Amniotic epithelial cell (primary cell): ENCODE data around the gene MDM2.

ENCODE experiments used
- DNase-seq: peaks from one replicate; pipeline ENCODE4 v3.0.0-alpha.2; 2010; ENCODE audit warnings: low read depth

MDM2 gene

DNA sequence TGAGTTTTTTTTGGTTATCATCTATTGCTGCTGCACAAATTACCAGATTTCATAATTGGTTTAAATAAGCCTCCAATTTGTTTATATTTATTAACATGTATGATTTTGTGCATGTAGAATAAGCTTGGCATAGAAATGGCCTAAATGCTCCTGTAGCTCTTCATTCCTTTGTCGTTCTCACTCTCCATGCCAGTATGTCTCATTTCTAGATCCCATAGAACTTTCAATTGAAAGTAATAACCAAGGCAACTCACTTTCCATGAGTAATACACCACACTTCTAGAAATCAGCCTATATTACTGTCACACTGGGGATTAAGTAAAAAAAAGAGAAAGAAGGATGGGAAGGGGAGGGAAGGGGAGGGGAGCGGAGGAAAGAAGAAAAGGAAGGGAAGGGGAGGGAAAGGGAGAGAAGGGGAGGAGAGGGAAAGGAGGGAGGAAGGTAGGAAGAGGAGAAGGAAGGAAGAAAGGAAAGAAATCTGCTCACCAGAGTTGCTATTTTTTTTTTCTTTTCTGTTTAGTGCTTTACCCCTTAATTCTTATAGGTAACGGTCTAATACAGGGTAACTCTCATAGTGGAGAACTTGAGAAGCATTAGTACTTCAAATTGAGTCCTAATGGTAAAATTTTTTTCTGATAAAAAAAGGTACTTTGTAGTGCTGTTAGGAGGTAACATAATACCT lies 45.6 kb downstream of the MDM2 start:
- DNase-seq: no peak

DNA sequence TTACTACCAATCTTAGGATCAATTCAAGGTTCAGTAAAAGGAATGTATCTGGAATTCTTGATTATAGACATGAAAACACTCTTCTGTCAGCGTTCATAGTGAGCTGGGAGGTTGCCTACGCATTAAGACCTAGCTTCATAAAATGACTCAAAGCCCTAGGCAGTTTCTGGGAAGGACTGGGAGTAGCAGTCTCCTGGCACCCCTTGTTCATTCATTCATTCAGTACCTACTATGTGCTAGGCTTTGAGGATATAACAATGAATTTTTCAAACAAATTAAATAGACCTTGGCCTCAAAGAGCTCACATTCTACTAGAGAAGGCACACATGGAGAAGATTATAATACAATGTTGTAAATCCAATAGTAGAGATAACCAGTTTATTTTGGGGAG lies 46.1 kb downstream of the MDM2 start:
- no peak for DNase-seq

DNA sequence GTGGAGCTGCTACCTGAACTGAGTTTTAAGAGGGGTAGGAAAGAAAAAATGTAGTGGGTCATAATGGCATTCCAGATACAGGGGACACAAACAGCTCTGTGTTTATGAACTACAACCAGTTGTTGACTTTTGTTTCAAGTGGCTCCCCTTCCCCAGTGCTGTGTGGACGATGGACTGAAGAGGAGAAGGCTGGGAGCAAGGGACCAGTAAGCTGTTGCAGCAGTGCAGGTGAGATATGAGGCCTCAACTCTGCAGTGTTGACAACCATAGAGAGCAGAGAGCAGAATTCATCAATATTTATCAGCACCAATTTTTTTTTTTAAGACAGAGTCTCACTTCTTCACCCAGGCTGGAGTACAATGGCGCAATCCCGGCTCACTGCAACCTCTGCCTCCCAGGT lies 46.6 kb downstream of the MDM2 start:
- DNase-seq: no peak

DNA sequence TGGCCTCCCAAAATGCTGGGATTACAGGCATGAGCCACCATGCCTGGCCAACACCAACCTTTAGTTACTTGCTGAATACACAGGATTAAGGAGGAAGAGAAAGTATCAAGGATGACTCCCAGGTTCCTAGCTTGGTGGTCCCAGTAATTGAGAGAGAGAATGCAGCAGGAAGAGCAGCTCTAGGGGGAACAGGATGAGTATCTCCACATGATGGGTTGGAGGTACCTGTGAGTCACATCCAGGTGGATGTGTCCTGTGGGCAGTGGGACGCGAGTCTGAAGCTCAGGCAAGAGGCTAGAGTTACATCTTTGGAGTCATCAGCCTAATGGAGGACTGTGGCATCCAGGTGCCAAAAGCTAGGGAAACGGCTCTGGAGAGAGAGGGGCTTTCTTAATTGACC lies 47.1 kb downstream of the MDM2 start:
- no peak for DNase-seq

DNA sequence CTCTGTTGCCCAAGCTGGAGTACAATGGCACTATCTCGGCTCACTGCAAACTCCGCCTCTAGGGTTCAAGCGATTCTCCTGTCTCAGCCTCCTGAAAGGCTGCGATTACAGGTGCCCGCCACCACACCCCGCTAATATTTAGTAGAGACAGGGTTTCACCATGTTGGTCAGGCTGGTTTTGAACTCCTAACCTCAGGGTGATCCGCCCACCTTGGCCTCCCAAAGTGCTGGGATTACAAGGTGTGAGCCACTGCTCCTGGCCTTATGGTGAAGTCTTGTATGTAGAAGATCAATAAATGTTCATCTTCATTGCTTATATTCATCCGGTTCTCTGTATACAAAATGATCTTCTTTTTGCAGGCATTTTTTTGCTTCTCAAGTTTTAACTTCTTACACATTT lies 47.8 kb downstream of the MDM2 start:
- DNase-seq: no peak

DNA sequence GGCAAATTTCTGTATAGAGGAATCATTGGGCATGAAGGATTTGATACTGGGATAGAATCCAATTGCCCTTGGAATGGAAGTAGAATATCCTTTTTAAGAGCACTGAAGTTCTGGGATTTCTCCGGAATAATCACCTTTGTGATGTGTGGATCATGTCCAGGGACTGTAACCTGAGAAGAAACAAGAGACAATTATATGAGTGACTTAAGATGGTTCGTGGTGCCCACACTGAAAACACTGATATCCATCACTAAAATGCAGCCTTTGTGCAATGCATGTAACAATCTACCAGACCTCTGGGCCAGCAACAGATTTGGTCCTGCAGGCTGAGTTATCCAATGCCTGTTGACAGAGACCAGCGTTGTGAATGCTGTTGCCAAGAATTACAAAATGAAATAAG lies 48.5 kb downstream of the MDM2 start:
- DNase-seq: no peak

DNA sequence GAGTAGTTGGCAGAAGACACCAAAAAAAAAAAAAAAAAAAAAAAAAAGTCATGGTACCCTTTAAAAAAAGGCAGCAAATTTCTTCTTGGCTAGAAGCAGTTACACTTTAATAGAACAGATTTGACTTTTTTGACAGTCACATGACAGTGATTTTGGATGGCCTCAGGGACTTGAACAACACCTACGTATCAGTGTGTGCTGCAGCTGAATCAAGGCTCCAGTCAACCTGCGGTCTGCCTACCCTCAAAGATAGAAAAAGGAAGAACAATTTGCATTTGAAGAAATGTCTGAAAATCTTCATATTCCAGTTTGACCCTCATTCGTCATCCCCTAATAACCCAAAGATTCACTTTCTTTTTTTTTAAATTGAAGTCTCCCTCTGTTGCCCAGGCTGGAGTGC lies 53.9 kb downstream of the MDM2 start:
- no peak for DNase-seq

DNA sequence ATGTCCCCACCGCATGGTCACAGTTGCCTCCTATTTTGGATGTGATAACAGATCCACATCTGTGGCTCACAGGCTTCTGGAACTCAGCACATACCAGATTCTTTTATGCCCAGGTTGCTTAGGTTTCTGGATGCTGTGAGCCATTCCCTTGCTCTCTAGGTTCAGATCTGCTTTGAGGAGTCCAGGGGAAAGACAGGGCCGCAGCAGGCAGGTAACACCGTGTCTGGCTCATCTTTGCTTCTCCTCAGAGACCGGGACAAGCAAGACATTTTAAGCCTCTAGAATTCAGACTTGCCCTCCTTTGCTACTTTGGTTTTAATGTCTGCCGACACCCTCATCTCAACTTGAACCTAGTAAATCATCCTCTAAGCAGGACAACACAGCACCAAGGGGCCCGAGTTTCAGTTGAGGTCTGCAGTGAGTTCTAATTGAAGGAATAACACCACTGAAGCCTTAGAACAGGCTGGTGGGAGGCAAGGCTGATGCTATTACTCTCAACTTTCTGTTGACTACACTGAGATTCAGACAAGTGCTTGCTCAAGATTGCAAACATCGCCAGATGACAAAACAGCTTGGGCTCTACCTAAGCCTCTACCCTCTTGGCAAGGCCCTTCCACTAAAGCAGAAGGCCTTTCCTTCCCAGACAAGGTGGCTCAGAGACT lies 55.3 kb downstream of the MDM2 start:
- DNase-seq: no peak

DNA sequence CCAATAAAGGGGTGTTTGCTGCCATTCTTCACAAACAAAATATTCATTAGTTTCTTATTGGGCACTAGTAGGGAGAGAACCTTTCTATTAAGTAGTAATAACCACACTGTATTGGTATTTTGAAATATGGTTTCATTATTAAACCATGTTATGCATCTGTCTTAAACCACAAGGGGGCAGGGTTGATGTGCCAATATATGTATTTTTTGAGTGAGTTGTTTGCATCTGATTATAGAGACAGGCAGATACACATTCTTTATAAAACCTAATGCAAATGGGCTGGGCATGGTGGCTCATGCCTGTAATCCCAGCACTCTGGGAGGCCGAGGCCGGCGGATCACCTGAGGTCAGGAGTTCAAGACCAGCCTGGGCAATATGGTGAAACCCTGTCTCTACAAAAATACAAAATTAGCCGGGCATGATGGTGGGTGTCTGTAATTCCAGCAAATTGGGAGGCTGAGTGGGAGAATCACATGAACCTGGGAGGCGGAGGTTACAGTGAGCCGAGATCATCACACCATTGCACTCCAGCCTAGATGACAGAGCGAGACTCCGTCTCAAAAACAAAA lies 56.0 kb downstream of the MDM2 start:
- peak; percentile 58 for DNase-seq

DNA sequence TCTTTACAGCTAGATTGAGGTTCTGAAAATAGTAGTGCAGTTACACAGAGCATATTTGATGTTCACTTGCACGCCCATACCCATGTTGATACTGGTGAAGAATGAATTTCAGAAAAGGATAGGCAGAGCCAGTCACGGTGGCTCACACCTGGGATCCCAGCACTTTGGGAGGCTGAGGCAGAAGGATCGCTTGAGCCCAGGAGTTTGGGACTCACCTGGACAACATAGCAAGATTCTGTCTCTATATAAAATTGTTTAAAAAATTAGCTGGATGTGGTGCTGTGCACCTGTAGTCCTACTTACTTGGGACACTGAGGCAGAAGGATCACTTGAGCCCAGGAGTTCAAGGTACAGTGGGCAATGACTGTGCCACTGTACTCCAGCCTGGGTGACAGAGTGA lies 56.6 kb downstream of the MDM2 start:
- no peak for DNase-seq

DNA sequence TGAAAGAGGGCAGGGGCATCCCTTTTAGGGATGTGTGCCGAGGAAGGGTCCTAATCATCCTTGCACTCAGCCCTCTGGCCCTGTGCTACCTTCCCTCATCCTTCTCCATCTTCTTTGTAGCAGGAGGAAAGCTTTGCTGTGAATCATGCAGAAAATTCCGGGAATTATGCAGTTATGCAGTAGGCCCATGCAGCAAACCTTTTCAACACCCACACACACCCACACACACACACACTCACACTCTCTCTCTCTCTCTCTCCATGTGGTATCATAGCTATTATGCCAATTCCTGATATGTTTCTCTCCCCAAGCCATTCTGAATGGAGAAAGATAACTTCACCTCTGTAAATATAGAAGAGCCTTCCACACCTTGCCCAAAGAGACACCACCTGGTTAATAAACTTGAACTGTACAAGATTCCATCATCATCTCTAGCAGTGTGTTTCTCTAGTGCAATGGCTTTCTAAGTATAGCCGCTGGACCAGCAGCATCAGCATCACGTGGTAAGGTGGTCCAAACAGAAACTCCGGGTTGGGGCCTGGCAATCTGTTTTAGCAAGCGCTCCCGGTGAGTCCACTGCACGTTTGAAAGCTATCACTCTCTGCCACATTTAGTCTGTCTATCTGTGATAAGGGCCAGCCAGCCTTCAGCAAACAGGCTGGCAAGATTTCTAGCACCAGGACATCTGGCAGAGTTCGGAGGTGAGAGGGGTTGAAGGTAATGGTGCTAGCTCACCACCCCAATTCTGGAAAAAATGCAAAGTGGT lies 57.6 kb downstream of the MDM2 start:
- peak; percentile 44 for DNase-seq

DNA sequence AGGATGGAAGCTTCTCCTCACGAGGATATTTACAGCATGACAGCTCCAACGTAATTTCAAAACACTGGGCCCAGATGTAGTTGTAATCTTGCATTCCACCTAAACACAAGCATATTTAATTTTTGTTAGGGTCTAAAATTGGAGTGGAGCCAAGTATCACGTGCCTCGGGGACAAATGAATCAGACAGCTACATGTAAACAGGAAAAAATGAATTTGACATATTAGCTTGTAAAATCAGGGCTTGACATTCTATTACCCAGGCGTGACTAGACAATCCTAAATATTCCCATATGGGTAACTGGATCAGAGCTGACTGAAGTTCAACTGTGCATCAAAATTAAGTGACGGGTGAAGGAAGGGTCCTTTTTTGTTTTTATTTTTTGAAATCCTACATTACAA lies 59.0 kb downstream of the MDM2 start:
- no peak for DNase-seq

DNA sequence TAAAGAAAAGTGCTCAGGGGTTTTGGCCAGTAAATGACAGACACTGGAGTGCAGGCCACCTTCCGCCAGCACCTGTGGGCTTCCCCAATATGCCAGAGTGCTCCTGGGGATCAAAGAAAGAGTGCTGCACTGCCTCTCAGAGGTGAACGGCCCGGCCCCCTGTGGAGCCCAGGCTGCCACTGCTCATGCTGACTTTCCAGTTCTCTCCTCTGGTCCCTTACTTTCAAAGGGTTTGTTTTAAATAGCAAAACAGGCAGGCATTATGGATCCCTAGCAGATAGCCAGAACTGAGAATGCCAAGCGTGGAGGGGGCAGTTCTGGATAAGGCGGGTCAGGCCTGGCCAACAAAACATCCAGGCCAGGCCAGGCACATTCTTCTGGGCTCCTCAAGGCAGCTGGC lies 59.6 kb downstream of the MDM2 start:
- no peak for DNase-seq

DNA sequence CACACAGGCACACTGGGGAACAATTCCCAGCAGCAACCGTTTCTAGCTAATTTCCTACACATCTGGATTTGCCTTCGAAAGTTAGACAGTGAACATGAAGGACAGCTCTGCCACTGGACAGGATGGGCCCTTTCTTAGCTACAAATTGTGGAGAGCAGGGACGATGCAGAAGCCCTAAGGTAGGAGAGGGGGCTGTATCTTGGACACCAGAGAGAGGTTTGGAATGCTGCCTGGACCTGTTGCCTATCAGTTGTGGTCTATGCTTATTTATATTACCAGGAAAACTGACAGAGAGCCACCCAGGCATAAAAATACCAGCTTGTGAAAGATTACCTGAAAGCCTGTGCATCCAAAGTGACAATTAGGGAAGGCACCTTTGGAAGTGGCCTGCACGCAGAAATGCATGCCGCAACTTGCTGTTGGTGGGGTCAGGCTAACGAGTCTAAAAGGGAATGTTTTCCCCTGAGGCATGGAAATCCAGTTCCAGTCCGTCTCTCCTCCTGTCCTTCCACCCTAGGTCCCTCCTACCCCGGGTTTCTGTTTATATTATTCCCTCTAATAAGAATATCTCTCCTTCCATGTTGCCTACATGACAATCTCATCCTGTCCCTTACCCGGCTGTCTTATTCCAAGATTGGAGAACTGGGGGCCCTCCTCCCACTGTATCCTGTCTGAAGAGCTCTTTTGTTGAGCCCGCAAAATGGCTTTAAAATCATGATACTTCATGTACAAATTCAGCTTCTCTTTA lies 60.2 kb downstream of the MDM2 start:
- DNase-seq: no peak

DNA sequence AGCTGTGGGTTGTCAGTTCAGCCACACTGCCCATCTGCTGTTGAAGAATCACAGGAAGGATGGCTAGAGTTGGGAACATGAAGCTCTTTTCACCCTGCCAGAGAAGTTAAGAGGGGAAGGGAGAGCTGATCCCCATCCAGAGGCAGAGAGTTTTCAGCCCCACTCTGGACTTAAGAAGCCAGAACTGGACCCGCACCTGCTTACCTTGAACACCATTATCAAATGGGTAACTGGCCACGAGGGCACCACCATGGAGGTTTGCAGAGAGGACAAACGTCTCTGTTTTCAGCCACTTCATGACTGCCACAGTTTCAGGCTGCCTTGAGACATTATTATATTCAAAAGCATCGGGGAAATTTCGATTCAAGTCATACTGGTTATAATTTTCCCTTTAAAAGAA lies 62.0 kb downstream of the MDM2 start:
- no peak for DNase-seq

DNA sequence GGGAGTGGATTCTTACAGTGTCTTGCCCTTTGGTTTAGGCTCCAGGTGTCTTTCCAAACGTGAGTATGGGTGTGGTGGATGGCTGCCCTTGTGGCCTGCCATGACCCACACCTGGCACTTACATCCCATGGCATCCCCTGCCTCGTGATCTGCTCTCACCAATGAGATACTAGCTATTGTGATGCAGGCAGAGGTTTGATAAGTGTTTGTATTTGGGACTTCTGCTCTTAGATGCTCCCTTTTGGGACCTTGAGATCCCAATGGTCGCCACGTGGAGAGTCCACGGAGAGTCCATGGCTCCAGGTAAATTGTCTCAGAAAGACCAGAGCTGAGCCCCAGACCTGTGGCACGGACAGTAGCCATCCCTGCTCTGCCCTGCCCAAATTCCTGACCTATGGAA lies 62.5 kb downstream of the MDM2 start:
- DNase-seq: no peak

DNA sequence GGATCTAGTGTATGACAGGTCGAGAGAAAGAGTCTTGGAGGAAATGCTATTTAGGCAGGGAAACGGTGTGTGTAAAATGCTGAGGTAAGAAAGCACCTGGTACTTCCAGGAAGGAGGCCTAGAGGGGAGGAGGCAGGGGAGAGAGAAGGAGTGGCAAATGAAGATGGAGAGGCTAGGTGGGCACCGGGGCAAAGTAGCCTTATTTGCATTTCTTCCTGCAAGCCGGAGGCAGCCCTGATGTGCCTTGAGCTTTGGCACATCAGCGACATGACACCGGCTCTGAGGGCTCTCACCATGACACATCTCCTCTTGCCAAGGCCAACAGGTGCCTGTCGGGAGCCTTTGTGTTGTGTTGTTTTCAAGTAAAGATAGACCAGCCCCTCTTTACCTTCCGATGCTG lies 63.4 kb downstream of the MDM2 start:
- DNase-seq: no peak

DNA sequence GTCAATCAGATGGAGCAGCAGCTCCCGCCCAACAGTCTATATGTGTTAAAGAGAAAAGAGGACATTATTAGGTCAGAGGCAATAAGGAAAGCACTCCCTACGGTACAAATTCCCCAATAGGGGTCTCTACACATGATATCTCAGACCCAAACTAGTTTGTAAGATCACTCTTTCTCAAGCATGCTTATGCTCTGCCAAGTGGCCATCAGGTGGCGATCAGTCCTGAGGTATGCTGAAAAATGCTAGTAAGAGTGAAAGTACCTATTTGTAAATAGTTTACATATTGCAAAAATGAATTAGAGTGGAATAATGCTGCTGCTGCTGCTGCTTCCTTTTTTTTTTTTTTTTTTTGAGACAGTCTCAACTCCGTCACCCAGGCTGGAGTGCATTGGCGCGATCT lies 63.9 kb downstream of the MDM2 start:
- DNase-seq: peak; percentile 43

DNA sequence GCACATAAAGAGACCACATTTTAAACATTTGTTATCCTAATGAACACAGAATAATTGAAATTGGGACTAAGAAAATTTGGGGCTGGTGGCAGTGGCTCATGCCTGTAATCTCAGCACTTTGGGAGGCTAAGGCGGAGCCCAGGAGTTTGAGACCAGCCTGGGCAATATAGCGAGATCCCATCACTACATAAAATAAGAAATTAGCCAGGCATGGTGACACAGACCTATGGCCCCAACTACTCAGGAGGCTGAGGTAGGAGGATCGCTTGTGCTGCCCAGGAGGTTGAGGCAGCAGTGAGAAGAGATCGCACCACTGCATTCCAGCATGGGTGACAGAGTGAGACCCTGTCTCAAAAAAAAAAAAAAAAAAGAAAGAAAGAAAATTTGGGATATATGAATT lies 65.3 kb downstream of the MDM2 start:
- no peak for DNase-seq

DNA sequence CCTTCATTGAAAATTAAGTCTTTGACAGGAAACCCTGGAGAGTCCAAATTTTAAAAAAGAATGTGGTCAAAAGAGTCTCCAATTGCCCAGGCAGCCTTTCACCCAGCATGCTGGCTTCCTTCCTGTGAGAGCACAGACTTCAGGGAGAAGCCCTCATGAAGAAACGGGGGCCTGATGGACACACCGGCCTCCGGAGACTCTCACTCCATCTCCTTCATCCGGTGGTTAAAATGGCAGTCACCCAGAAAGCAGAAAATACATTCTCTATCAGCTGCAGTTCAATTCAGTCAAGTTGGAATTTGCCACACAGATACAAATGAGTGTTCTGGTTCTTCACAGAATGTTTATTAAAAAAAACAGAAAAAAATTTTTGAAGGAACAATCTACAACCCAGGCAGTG lies 68.5 kb downstream of the MDM2 start:
- DNase-seq: peak; percentile 23

DNA sequence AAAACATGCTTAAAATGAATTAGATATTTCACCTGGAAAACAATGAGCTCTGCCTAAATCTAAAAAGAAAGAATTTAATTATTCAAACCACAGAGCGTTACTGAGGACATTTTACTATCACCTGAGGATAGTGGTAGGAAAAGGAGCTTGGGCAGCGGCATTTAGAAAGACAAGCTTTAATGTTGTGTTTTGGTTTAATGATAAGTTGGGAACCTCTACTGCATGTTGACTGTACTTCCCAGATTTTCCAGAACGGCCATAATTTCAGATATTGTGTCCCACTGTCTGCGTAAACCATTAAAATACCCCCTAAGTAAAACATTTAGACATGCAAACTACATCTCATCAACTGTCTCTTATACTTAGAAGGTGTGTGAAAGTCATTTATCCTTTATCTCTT lies 69.6 kb downstream of the MDM2 start:
- DNase-seq: no peak

DNA sequence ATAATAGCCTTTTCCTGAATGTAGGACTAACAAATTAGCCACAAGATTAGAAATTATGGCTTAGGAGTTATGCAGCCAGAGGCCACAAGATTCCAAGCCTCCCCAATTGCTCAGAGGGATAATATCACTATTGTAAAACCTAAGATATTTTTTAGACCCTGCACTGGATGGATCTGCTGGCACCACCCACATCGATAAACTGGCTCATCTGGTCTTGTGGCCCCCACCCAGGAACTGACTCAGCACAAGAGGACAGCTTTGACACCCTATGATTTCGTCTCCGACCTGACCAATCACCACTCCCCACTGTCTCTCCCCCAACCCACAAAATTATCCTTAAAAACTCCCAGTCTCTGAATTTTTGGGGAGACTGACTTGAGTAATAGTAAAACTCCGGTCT lies 70.3 kb downstream of the MDM2 start:
- no peak for DNase-seq
